Endothelial cell of umbilical vein (primary cell): Measurements from ENCODE around the gene CDK5R2. TPM values are rescaled to one million over a fixed set of nuclear protein-coding genes. Genes with fewer than 3 reads are reported as not detected.

Experiments used
- BruUV-seq: library from RNA; stranded (reverse); fragments of 400-500 nt; replicated peaks from 2 replicates; lab custom pipeline; 2021; lab: Mats Ljungman, UMichigan
- CTCF ChIA-PET: fragments of 300-600, 350-600 bp; sonication (Branson Sonifier 250); formaldehyde crosslinking; loops from one replicate; lab custom pipeline; 2021; ENCODE audit warnings: antibody characterized with exemption, inconsistent platforms; lab: Charles Lee
- POLR2A ChIA-PET: fragments of 300-600, 350-600 bp; sonication (Branson Sonifier 250); formaldehyde crosslinking; loops from one replicate; lab custom pipeline; 2021; ENCODE audit warnings: antibody characterized with exemption, inconsistent platforms; lab: Charles Lee
- DNase-seq: peaks from one replicate; pipeline ENCODE4 v3.0.0-alpha.2; 2011; ENCODE audit warnings: low read depth, low spot score
- FAIRE-seq: peaks from 2 replicates; lab custom pipeline; 2011; peaks lifted over from hg19 to GRCh38; lab: Jason Lieb, UNC
- H2AFZ ChIP-seq: 2 replicates; pipeline ENCODE4 v1.6.0; 2012; ENCODE audit warnings: low read depth, low read length, control low read depth, inconsistent platforms
- H3K27ac ChIP-seq: 2 replicates; pipeline ENCODE4 v1.5.1; 2011; ENCODE audit warnings: low read depth, mild to moderate bottlenecking, control low read depth, low read length, moderate library complexity; ENCODE audit not compliant: insufficient read depth
- H3K27me3 ChIP-seq, 2 experiments: 2 replicates each; pipeline versions ENCODE4 v1.6.0 to v1.6.1; 2011; ENCODE audit warnings: low read length in 2 of 2, mixed read lengths in 1 of 2; ENCODE audit not compliant: control insufficient read depth in 2 of 2, insufficient read depth in 2 of 2
- H3K36me3 ChIP-seq, 2 experiments: 2 replicates in 1 of 2; 3 replicates in 1 of 2; pipeline ENCODE4 v1.5.1; 2011; ENCODE audit warnings: low read length in 2 of 2, mild to moderate bottlenecking in 1 of 2, moderate library complexity in 1 of 2; ENCODE audit not compliant: control insufficient read depth in 2 of 2, insufficient read depth in 2 of 2; ENCODE audit errors: extremely low read depth in 1 of 2
- H3K4me1 ChIP-seq: 3 replicates; pipeline ENCODE4 v1.5.1; 2011; ENCODE audit warnings: mild to moderate bottlenecking, low read length; ENCODE audit not compliant: control insufficient read depth, insufficient read depth; ENCODE audit errors: extremely low read depth
- H3K4me2 ChIP-seq: 2 replicates; pipeline ENCODE4 v1.6.1; 2011; ENCODE audit warnings: low read length, control low read depth, mixed read lengths; ENCODE audit not compliant: insufficient read depth
- H3K4me3 ChIP-seq, 3 experiments: fragments of 200-600 bp in 1 of 3; sonication (generic), shearing (Covaris generic) in 1 of 3; replicated peaks in 1 of 3; 2 replicates each; pipeline ENCODE4 v1.5.1; 2011 to 2016; ENCODE audit warnings: control low read depth in 3 of 3, low read length in 3 of 3, mild to moderate bottlenecking in 2 of 3, inconsistent platforms in 1 of 3, low read depth in 1 of 3, moderate library complexity in 1 of 3; ENCODE audit not compliant: insufficient read depth in 1 of 3
- H3K79me2 ChIP-seq: 2 replicates; pipeline ENCODE4 v1.6.0; 2012; ENCODE audit warnings: low read length, inconsistent platforms; ENCODE audit not compliant: control insufficient read depth, insufficient read depth
- H3K9ac ChIP-seq: replicated peaks from 2 replicates; pipeline ENCODE3; 2011; ENCODE audit warnings: low read length, control low read depth; ENCODE audit not compliant: insufficient read depth; ENCODE audit errors: extremely low read depth
- H3K9me1 ChIP-seq: replicated peaks from 3 replicates; pipeline ENCODE4 v1.6.0; 2011; ENCODE audit warnings: mild to moderate bottlenecking, low read length; ENCODE audit not compliant: control insufficient read depth, insufficient read depth; ENCODE audit errors: extremely low read depth
- H3K9me3 ChIP-seq: replicated peaks from 2 replicates; pipeline ENCODE4 v1.5.1; 2012; ENCODE audit warnings: low read length, inconsistent platforms; ENCODE audit not compliant: control insufficient read depth, insufficient read depth
- H4K20me1 ChIP-seq: replicated peaks from 2 replicates; pipeline ENCODE3; 2011; ENCODE audit warnings: mild to moderate bottlenecking, low read length; ENCODE audit not compliant: control insufficient read depth, insufficient read depth; ENCODE audit errors: extremely low read depth
- CTCF ChIP-seq, 2 donors: IDR thresholded peaks; 1 replicate in 1 of 2; 2 replicates in 1 of 2; pipeline ENCODE4 v1.5.1; 2011; ENCODE audit warnings: low read length in 2 of 2, mild to moderate bottlenecking in 2 of 2, moderate library complexity in 2 of 2, control low read depth in 1 of 2, inconsistent platforms in 1 of 2, low read depth in 1 of 2; ENCODE audit not compliant: insufficient read depth in 1 of 2; ENCODE audit errors: extremely low read depth in 1 of 2
- EZH2 ChIP-seq: IDR thresholded peaks from 2 replicates; pipeline ENCODE4 v1.6.1; 2012; ENCODE audit warnings: borderline replicate concordance, low read depth, mild to moderate bottlenecking, moderate library complexity, low read length, inconsistent platforms; ENCODE audit not compliant: severe bottlenecking
- FOS ChIP-seq: IDR thresholded peaks from 2 replicates; pipeline ENCODE4 v1.6.1; 2011; ENCODE audit warnings: mild to moderate bottlenecking, low read length, moderate library complexity, borderline replicate concordance; ENCODE audit not compliant: insufficient read depth
- GATA2 ChIP-seq: IDR thresholded peaks from 2 replicates; pipeline ENCODE4 v1.7.0; 2011; ENCODE audit warnings: low read depth, mild to moderate bottlenecking, moderate library complexity, mixed read lengths, low read length; ENCODE audit not compliant: insufficient read length, insufficient read depth
- JUN ChIP-seq: IDR thresholded peaks from 2 replicates; pipeline ENCODE4 v1.6.1; 2011; ENCODE audit warnings: borderline replicate concordance, low read depth; ENCODE audit not compliant: insufficient read length, insufficient read depth
- MAX ChIP-seq: IDR thresholded peaks from 2 replicates; pipeline ENCODE4 v1.6.1; 2011; ENCODE audit not compliant: insufficient read depth, insufficient read length
- MYC ChIP-seq: IDR thresholded peaks from one replicate; pipeline ENCODE4 v1.6.1; 2011; ENCODE audit warnings: mild to moderate bottlenecking, low read depth, low read length
- POLR2A ChIP-seq: IDR thresholded peaks from 2 replicates; pipeline ENCODE4 v1.6.1; 2012; ENCODE audit warnings: low read depth, mild to moderate bottlenecking, control low read depth, low read length
- POLR2AphosphoS5 ChIP-seq: IDR thresholded peaks from 2 replicates; pipeline ENCODE4 v1.6.1; 2012; ENCODE audit warnings: low read depth, mild to moderate bottlenecking, control low read depth, low read length, moderate library complexity; ENCODE audit not compliant: insufficient read depth
- dilution Hi-C: fragments of 300-500 bp; cut with MboI; formaldehyde crosslinking; loops from one replicate; pipeline ENCODE4 v1.15.0; 2019; ENCODE audit warnings: low sequenced_read_pairs; ENCODE audit not compliant: extremely low pct_ligation_motif_present
- intact Hi-C: fragments of 100-400 bp; cut with micrococcal nuclease; formaldehyde crosslinking; loops from one replicate; pipeline ENCODE4 v1.10.0; 2022
- polyA plus RNA-seq, 4 experiments: library from polyadenylated mRNA; depleted of rRNA in 3 of 4; stranded (reverse) in 3 of 4; unstranded in 1 of 4; fragments of >200 nt; gene quantifications; 2 replicates each; pipeline versions ENCODE4 v1.2.1 to v1.2.3, GENCODE V29; 2011 to 2012; ENCODE audit warnings: missing spikeins in 1 of 4
- total RNA-seq: library from RNA; stranded (reverse); gene quantifications from 2 replicates; pipeline ENCODE4 v1.2.3, GENCODE V29; 2021

Gene CDK5R2
- total and polyA plus RNA-seq, 2 donors (not counting 3 experiments of a cell fraction or from before 2014, with no cell fraction given), result 0.03 TPM; not detected in 1

GRCh38 chr2:218991674-218992168 is 32.3 kb downstream of the CDK5R2 start:
- H4K20me1 ChIP-seq, result no peaks in the 10 kb centered on the region
- BruUV-seq, result no TSS peak
- dilution Hi-C loops, result no loop called here
- H3K36me3 ChIP-seq, result no peaks in the 10 kb centered on the region
- no peaks in the 10 kb centered on the region for H3K79me2 ChIP-seq
- no peak overlapping the region for H2AFZ ChIP-seq
- peaks cover 85 to 91% of the 10 kb centered on the region in 2 experiments for H3K27me3 ChIP-seq
- no peak overlapping the region for H3K4me2 ChIP-seq
- intact Hi-C loops, result no loop called here
- ChIA-PET CTCF (interaction anchor here (1.5 to 10.4 kb wide), 2 partner anchors 9 to 163 kb away, joined by 4 to 164 read pairs; partner anchors contain the start of gene FEV), POLR2A (no interaction called here)
- FAIRE-seq, result no peak
- no peak for TF ChIP-seq MYC
- TF ChIP-seq JUN, result no peak
- peak; percentile 54 for TF ChIP-seq EZH2
- TF ChIP-seq GATA2, result no peak
- no peak for TF ChIP-seq FOS
- TF ChIP-seq MAX, result no peak
- no peak overlapping the region for H3K4me3 ChIP-seq
- H3K4me1 ChIP-seq, result peaks cover 5% of the 10 kb centered on the region
- no peak for DNase-seq
- H3K9me3 ChIP-seq, result no peaks in the 10 kb centered on the region
- H3K9ac ChIP-seq, result no peak overlapping the region
- H3K27ac ChIP-seq, result no peak overlapping the region
- H3K9me1 ChIP-seq, result no peaks in the 10 kb centered on the region

GRCh38 chr2:218992196-218992595 is 32.7 kb downstream of the CDK5R2 start:
- H3K9me3 ChIP-seq, result no peaks in the 10 kb centered on the region
- H2AFZ ChIP-seq, result no peak overlapping the region
- no peak overlapping the region for H3K4me2 ChIP-seq
- H3K79me2 ChIP-seq, result no peaks in the 10 kb centered on the region
- intact Hi-C loops (no loop called here), dilution Hi-C loops (no loop called here)
- H3K27me3 ChIP-seq, result peaks cover 83 to 90% of the 10 kb centered on the region in 2 experiments
- POLR2A ChIA-PET, result no interaction called here
- no peaks in the 10 kb centered on the region for H3K36me3 ChIP-seq
- no TSS peak for BruUV-seq
- TF ChIP-seq POLR2A (no peak), EZH2 (no peak), CTCF (IDR thresholded peaks at IDR 0.05; ENCODE audit: extremely low read depth in 1 of 2, insufficient read depth in 1 of 2, low read depth in 1 of 2, low read length in 2 of 2) (no peak), GATA2 (no peak), POLR2AphosphoS5 (no peak), JUN (no peak), FOS (no peak), MYC (no peak), MAX (no peak)
- CTCF ChIA-PET, result interaction anchor here (1.0 to 10.4 kb wide), 3 partner anchors 10 to 163 kb away, joined by 4 to 164 read pairs (median 4); partner anchors contain the start of gene FEV
- H3K27ac ChIP-seq, result no peak overlapping the region
- H3K9me1 ChIP-seq, result no peaks in the 10 kb centered on the region
- H3K9ac ChIP-seq, result no peak overlapping the region
- no peaks in the 10 kb centered on the region for H4K20me1 ChIP-seq
- H3K4me3 ChIP-seq, result no peak overlapping the region
- peaks cover 5% of the 10 kb centered on the region for H3K4me1 ChIP-seq
- no peak for FAIRE-seq
- no peak for DNase-seq
